GM21619 (cell line): ENCODE results near the gene DEGS2.

Experiments
- ATAC-seq: cut with Tn5 transposase; IDR thresholded peaks from one replicate; pipeline ENCODE4 v1.9.1; 2021; ENCODE audit not compliant: unreplicated experiment

The DEGS2 gene

DNA sequence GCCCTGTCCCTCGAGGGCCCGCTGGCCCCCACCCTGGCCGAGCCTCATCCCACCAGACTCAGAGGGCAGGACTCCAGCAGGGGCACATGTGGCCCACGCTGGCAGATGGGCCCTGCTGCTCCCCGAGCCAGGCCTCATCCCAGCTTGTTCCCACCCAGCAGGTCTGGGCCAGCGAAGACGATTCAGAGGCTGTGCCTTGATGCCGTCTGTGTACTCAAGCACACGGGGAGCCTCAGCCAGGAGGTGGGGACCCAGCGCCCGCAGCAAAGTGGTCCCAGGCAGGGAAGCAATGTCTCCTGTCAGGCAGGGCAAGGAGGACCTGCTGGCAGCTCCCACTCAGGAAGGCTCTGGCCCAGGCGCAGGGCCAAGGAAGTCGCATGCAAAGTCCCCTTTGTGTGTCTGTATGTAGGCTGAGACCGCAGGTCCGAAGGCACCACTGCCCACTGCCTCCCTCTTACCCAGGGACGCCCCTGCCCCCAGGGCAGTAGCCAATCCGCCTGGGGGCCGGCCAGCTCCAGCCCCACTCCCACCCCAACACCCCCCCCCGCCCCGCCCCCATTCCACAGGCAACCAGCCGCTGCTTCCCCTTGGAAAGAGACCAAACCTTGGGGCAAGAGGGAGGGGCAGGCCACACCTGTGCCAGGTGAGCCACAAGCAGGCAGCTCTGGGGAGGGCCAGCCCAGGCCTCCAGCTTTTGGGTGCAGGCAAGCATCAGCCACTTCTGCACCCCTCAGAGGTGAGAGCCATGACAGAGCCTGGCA lies 9.4 kb downstream of the DEGS2 start:
- no peak for ATAC-seq

GRCh38 chr14:100148837-100149731 lies 10.4 kb downstream of the DEGS2 start:
- no peak for ATAC-seq

DNA sequence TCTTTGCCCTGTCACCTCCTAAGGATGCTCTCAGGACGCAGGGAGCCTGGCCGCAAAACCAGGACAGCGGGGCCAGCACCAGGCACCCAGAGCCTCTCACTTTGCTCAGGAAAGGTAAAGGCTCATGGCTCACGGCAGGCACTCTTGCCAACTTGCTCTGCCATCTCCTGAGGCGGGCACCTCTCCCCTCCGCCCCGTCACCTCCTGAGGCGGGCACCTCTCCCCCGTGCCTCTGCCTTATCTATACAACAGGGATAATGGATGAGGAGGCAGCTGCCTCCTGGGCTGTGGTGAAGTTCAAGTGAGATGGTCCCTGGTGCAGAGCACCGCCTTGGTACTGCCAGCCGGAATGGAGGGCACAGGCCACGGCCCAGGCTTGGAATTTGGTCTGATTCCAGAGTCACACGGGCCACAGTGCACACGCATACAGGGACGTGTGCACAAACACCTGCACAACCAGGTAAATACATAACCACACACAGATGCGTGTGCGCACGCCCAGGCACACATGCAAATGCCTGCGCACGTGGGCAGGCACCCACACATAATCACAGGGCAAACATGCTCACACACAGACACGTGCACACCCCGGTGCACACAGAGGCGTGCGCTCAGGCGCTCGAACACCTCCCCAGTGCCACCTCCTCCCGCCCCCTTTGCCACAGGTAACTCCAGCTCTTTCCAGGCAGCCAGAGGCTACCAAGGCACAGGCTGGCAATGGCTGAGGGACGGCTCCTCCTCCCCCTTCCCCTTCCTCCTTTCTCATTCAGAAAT lies 11.6 kb downstream of the DEGS2 start:
- ATAC-seq, result no peak

DNA sequence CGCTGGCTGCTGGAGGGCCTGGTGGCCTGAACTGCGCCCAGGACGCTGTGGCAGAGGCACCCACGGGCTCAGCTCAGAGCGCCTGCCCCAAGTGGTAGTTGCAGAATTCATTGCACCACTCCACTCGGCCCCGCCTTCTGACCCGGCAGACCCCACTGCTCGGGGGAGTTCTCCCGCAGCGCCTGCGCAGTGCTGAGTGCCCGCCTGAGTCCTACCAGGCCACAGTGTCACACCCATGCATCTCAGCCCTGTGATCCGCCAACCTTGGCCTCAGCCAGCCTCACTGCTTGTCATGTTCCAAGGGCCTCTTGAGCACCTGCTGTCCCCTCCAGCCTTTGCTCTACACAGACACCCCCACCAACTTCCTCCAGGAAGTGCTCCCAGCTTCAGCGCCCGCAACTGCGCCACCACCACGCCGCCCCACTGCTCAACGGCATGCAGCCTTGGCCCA lies 12.2 kb downstream of the DEGS2 start:
- no peak for ATAC-seq

GRCh38 chr14:100146531-100147091 lies 12.8 kb downstream of the DEGS2 start:
- no peak for ATAC-seq

- ATAC-seq, result no peak
Observed at GRCh38 chr14:100145682-100146464, 13.6 kb downstream of the DEGS2 start.

DNA sequence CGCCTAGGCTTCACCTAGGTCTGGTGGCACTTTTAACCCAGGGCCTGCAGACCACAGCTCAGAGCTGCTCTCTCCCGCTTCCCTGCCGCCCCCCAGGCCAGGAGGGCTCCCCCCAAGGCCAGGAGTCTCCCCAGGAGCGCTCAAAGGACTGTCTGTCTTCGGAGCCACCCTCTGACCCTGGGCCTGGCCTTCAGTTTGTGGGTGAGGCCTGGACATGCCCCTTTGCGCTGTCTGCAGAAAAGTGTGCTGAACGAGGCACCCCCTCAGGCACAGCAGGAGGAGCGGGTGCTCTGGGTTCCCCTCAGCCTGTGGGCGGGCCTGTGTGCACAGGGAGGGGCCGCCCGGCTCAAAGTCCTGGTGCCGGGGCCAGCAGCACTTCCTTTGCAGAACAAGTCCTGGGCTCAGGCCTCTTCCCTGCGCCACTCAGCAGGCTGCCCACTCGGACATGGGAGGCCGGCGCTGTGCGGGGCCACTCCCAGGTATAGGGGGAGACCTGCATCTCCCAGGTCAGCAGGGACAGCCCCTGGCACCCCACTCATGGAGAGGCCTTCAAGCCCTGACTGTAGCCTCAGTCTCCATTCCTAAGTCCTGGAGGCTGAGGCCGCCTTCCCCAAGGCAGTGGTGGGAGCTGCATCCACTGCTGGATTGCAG lies 14.3 kb downstream of the DEGS2 start:
- ATAC-seq, result no peak

DNA sequence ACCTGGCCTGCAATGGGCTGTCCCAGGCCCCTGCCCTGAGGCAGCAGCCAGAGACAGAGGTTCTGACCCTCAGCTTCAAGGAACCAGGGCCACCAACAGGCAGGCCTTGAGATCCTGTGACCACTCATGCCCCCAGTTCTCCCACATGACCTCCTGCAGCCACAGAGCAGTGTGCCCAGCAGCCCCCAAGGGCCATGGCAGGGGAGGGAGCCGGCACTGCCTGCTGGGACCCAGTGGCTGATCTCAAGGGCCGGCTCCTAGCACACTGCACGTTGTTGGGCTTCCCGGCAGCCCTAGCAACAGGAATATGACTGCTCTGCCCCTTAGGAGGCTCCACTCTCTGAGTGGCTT lies 14.8 kb downstream of the DEGS2 start:
- ATAC-seq, result no peak

- no peak for ATAC-seq
Observed at GRCh38 chr14:100143934-100144333, 15.5 kb downstream of the DEGS2 start.

- no peak for ATAC-seq
Observed at GRCh38 chr14:100143523-100143922, 15.9 kb downstream of the DEGS2 start.

DNA sequence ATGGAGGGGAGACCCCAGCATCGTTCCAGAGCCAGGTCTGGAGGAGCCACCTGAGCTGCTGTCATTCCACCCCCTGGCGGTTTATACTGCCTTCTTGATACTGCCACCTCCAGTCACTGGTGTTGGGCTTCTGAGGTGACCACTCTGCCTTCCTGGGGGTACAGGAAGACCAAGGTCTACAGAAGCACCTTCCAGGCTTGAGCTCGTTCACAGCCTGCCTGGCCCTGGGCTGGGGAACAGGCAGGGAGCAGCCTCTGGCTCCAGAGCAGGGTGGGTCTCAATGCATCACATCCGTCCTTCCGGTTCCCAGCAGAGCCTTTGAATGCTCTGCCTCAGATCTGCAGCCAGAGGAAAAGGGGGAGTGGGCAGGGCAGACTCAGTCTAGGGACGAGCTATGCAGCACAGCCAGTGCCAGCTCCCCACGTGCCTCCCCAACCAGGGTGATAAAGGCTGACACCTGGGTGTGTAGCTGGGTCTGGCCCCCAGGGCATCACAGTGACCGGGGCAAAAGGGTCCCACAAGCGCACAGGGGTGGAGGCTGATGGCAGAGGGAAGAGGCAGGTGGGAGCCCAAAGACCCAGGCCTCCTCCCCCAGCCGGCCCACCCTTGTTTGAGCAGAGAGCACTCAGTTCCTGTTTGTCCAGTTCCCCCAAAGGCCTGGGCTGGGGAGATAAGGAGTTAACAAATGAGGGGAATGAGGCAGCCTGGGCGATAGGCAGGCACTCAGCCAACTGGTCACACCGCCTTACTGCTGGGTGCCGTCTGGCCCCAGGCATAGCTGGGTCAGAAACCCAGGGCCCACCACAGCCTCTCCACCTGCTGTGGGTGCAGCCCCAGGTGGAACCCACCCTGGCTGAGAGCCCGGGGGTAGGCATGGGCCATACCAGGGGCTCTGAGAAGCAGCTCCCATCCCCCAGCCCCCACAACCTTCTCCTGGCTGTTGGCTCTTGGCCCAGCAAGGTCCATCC lies 17.1 kb downstream of the DEGS2 start:
- no peak for ATAC-seq

DNA sequence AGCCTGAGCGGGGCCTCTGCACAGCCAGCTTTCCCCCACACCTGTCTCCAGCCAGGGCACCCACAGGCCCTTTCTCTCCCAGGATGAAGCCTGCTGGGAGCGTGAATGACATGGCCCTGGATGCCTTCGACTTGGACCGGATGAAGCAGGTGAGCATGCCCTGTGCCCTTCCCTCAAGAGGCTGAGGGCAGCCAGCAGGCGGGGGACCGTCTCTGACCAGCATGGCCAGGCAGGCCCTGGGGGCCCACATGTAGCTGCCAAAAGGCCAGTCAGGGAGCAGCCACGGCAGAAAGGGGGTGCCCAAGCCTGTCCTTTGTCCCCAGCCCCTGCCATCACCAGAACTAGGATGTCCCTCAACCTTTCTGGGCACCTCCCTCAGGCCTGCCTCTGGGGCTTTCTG lies 18.3 kb downstream of the DEGS2 start:
- ATAC-seq, result no peak

GRCh38 chr14:100140452-100141078 lies 18.9 kb downstream of the DEGS2 start:
- ATAC-seq, result no peak

- ATAC-seq, result no peak
Observed at GRCh38 chr14:100138955-100139354, 20.5 kb downstream of the DEGS2 start.

GRCh38 chr14:100138082-100138787 lies 21.2 kb downstream of the DEGS2 start:
- ATAC-seq, result peak; percentile 64

GRCh38 chr14:100137173-100137572 lies 22.3 kb downstream of the DEGS2 start:
- no peak for ATAC-seq

- ATAC-seq, result no peak
Observed at GRCh38 chr14:100135784-100136183, 23.7 kb downstream of the DEGS2 start.

GRCh38 chr14:100135073-100135472 lies 24.4 kb downstream of the DEGS2 start:
- no peak for ATAC-seq
